Mesothelial cell of epicardium (in vitro differentiated cells): ENCODE results near the gene PDE10A. TPM values are rescaled to one million over a fixed set of nuclear protein-coding genes. Genes with fewer than 3 reads are reported as not detected.

Source experiments
- DNase-seq, 2 experiments: peaks; one replicate each; pipeline ENCODE4 v3.0.0; 2021; ENCODE audit warnings: low spot score in 2 of 2; ENCODE audit not compliant: unreplicated experiment in 2 of 2
- H3K27ac Mint-ChIP-seq: 2 replicates; pipeline ENCODE4 v1.8.0; 2021; ENCODE audit warnings: mixed read lengths
- H3K27me3 Mint-ChIP-seq: 2 replicates; pipeline ENCODE4 v1.8.0; 2021; ENCODE audit warnings: low read depth, mixed read lengths
- H3K36me3 Mint-ChIP-seq: 2 replicates; pipeline ENCODE4 v1.8.0; 2021; ENCODE audit warnings: mixed read lengths
- H3K4me1 Mint-ChIP-seq: 2 replicates; pipeline ENCODE4 v1.8.0; 2021; ENCODE audit warnings: mixed read lengths
- H3K4me3 Mint-ChIP-seq: 2 replicates; pipeline ENCODE4 v1.8.0; 2021; ENCODE audit warnings: mild to moderate bottlenecking, moderate library complexity, mixed read lengths
- H3K9me3 Mint-ChIP-seq: 2 replicates; pipeline ENCODE4 v1.8.0; 2021; ENCODE audit warnings: mixed read lengths
- total RNA-seq: library from RNA; stranded (reverse); gene quantifications from 3 replicates; pipeline ENCODE4 v1.2.1, GENCODE V29; 2021
- TF ChIP-seq, protein P1 (sequence below): fragments of 200-600 bp; sonication (generic); IDR thresholded peaks from one replicate; pipeline ENCODE4 v1.5.0; 2021; ENCODE audit warnings: antibody characterized with exemption; ENCODE audit not compliant: unreplicated experiment

The PDE10A gene
- total RNA-seq, 1 donor from 2014 or later, result 12.8 TPM

DNA sequence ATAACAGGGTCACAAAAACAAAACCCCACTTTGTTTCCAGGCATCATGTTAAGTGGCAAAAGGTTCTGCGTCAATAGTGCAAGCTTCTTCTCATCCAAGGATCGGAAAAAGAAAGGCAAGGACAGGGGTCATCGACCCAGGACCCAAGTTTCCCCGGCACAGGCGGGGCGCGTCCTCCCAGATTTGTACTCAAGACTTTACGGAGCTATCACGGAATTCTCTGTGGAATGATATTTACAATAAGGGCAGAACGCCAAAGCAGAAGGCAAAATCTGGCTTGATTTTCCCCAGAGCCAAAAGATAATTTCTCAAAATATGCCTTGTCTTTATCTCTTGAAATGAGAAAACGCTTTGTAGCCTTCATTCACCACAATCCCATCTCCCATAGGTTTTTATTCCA, 25.5 kb downstream of the PDE10A start:
- TF ChIP-seq, protein P1, sequence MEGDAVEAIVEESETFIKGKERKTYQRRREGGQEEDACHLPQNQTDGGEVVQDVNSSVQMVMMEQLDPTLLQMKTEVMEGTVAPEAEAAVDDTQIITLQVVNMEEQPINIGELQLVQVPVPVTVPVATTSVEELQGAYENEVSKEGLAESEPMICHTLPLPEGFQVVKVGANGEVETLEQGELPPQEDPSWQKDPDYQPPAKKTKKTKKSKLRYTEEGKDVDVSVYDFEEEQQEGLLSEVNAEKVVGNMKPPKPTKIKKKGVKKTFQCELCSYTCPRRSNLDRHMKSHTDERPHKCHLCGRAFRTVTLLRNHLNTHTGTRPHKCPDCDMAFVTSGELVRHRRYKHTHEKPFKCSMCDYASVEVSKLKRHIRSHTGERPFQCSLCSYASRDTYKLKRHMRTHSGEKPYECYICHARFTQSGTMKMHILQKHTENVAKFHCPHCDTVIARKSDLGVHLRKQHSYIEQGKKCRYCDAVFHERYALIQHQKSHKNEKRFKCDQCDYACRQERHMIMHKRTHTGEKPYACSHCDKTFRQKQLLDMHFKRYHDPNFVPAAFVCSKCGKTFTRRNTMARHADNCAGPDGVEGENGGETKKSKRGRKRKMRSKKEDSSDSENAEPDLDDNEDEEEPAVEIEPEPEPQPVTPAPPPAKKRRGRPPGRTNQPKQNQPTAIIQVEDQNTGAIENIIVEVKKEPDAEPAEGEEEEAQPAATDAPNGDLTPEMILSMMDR, result no peak
- Mint-ChIP-seq H3K4me1 (peaks cover 49% of the 10 kb centered on the region), H3K36me3 (no peaks in the 10 kb centered on the region), H3K27me3 (no peaks in the 10 kb centered on the region), H3K9me3 (no peaks in the 10 kb centered on the region), H3K4me3 (peak overlapping the region; percentile 16), H3K27ac (peak overlapping the region; percentile 75)
- DNase-seq, result no peak

- no peaks in the 10 kb centered on the region for H3K27me3 Mint-ChIP-seq
- no peaks in the 10 kb centered on the region for H3K9me3 Mint-ChIP-seq
- H3K27ac Mint-ChIP-seq, result peak overlapping the region; percentile 75
- H3K36me3 Mint-ChIP-seq, result no peaks in the 10 kb centered on the region
- peak overlapping the region; percentile 8 for H3K4me3 Mint-ChIP-seq
- TF ChIP-seq, protein P1, result no peak
- peaks cover 54% of the 10 kb centered on the region for H3K4me1 Mint-ChIP-seq
- DNase-seq, result no peak
Observed at GRCh38 chr6:165636402-165637048, 26.5 kb downstream of the PDE10A start.

DNA sequence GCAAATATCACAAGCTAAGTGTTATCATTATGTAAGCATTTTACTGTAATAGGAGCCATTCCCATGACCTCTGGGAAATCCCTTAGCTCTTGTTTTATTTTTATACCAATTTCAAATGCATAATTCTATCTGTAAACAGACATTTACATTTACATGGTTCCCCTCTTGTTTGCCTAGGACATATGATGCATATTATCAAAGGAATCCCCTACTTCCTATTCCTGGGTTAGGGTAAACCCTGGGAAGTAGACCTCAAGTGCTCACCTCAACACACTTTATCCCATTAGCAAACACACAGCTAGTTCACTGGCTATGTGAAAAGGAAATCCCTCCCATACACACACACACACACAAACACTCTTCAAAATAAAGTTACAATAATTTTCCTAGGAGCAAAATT, 27.1 kb downstream of the PDE10A start:
- no peak for DNase-seq
- Mint-ChIP-seq H3K9me3 (no peaks in the 10 kb centered on the region), H3K27ac (peak overlapping the region; percentile 75), H3K4me3 (peak overlapping the region; percentile 8), H3K36me3 (no peaks in the 10 kb centered on the region), H3K4me1 (peaks cover 54% of the 10 kb centered on the region), H3K27me3 (no peaks in the 10 kb centered on the region)
- TF ChIP-seq, protein P1, result no peak

DNA sequence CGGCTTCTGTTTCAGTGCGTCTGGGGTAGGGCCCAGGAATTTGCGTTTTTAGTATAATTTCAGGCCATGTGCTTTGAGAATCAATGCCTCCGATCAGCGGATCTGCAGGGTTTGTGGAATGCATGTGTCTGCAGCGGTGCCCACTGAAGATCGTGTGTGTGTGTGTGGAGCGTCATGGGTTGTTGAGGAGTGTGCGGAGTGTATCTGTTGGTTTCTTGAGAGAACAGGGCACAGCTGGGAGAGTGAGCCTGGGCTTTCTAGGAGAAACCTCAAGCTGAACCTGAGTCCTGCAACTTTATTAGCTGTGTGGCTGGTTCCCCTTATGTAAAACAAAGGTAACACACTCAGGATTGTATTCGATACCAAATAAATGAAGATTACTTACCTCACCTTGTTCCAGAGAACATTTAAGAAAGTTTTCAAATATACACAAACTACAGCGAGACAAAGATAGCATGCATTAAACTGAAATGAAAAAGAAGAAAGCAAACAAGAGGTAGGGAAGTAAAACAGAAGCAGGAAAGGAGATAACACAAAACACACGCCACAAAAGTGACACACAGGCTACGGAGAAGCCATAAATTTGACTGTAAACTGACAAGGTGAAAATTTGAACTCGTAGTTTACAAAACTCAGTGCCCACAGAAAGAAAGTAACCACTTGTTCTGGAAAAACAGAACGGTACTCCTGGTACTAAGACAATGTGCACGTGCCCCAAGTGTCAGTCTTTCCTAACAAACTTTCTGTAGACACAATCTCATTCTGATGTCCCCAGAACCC, 28.8 kb downstream of the PDE10A start:
- no peaks in the 10 kb centered on the region for H3K36me3 Mint-ChIP-seq
- no peaks in the 10 kb centered on the region for H3K9me3 Mint-ChIP-seq
- peak overlapping the region; percentile 8 for H3K4me3 Mint-ChIP-seq
- peaks cover 60% of the 10 kb centered on the region for H3K4me1 Mint-ChIP-seq
- no peaks in the 10 kb centered on the region for H3K27me3 Mint-ChIP-seq
- no peak for DNase-seq
- TF ChIP-seq, protein P1, result no peak
- H3K27ac Mint-ChIP-seq, result peak overlapping the region; percentile 79

DNA sequence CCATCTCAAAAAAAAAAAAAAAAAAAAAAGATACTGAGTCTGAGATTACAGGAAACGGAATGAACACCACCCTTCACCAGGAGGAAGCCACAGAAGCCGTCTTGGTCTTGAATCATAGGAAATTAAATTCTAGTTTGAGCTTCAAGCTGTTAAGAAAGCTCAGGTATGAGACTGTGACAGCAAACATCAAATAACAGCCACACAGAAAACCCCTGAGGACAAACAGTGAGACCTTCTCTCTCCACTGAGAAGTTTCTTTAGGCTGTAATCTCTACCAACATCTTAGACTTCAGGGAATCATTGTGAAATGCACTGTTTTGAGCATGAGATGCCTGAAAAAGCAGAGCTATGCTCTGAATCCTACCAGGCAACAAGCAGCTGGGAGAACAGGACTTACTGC, 30.8 kb downstream of the PDE10A start:
- TF ChIP-seq, protein P1, result no peak
- no peak for DNase-seq
- peak overlapping the region; percentile 11 for H3K27ac Mint-ChIP-seq
- H3K4me3 Mint-ChIP-seq, result no peak overlapping the region
- no peaks in the 10 kb centered on the region for H3K9me3 Mint-ChIP-seq
- H3K27me3 Mint-ChIP-seq, result no peaks in the 10 kb centered on the region
- no peaks in the 10 kb centered on the region for H3K36me3 Mint-ChIP-seq
- H3K4me1 Mint-ChIP-seq, result peaks cover 55% of the 10 kb centered on the region
